H9 (cell line): Measurements from ENCODE around the gene ZNF619. TPM values are rescaled to one million over a fixed set of nuclear protein-coding genes. Genes with fewer than 3 reads are reported as not detected.

Source experiments
- DNase-seq: peaks from one replicate; pipeline ENCODE4 v3.0.0-alpha.2; 2017
- H2AFZ ChIP-seq: one replicate; pipeline ENCODE4 v1.6.1; 2013; ENCODE audit warnings: mild to moderate bottlenecking, low read length, control low read depth, moderate library complexity
- H2AK5ac ChIP-seq: 2 replicates; pipeline ENCODE4 v1.6.1; 2013; ENCODE audit warnings: low read length, control low read depth, mixed read lengths; ENCODE audit not compliant: insufficient read length
- H2BK120ac ChIP-seq: one replicate; pipeline ENCODE4 v1.6.1; 2013; ENCODE audit warnings: low read depth, mild to moderate bottlenecking, low read length, control low read depth, inconsistent platforms; ENCODE audit not compliant: poor library complexity, severe bottlenecking
- H2BK12ac ChIP-seq: 2 replicates; pipeline ENCODE4 v1.6.1; 2013; ENCODE audit warnings: low read length, control low read depth, mixed read lengths, low read depth; ENCODE audit not compliant: insufficient read length
- H2BK15ac ChIP-seq: 2 replicates; pipeline ENCODE4 v1.6.1; 2013; ENCODE audit warnings: low read depth, low read length, control low read depth
- H2BK20ac ChIP-seq: one replicate; pipeline ENCODE4 v1.6.1; 2013; ENCODE audit warnings: low read depth, mild to moderate bottlenecking, low read length, control low read depth, inconsistent platforms; ENCODE audit not compliant: poor library complexity, severe bottlenecking
- H2BK5ac ChIP-seq: 2 replicates; pipeline ENCODE4 v1.6.1; 2013; ENCODE audit warnings: low read length, control low read depth, mixed read lengths; ENCODE audit not compliant: insufficient read length
- H3K14ac ChIP-seq: 2 replicates; pipeline ENCODE4 v1.6.1; 2013; ENCODE audit warnings: low read length, control low read depth; ENCODE audit not compliant: insufficient read depth
- H3K18ac ChIP-seq: 2 replicates; pipeline ENCODE4 v1.6.1; 2013; ENCODE audit warnings: low read depth, mild to moderate bottlenecking, mixed read lengths, low read length, control low read depth; ENCODE audit not compliant: insufficient read length
- H3K23ac ChIP-seq: 2 replicates; pipeline ENCODE4 v1.6.1; 2013; ENCODE audit warnings: low read length, control low read depth, mixed read lengths, low read depth; ENCODE audit not compliant: insufficient read length
- H3K23me2 ChIP-seq: 2 replicates; pipeline ENCODE4 v1.6.1; 2013; ENCODE audit warnings: low read depth, mild to moderate bottlenecking, mixed read lengths, low read length, control low read depth; ENCODE audit not compliant: insufficient read length, poor library complexity, severe bottlenecking
- H3K27ac ChIP-seq: 2 replicates; pipeline ENCODE4 v1.5.1; 2013; ENCODE audit warnings: low read length, control low read depth, mixed read lengths, low read depth; ENCODE audit not compliant: insufficient read length
- H3K27me3 ChIP-seq: 2 replicates; pipeline ENCODE4 v1.6.1; 2013; ENCODE audit warnings: low read length, control low read depth, inconsistent platforms; ENCODE audit not compliant: insufficient read depth
- H3K4ac ChIP-seq: 2 replicates; pipeline ENCODE4 v1.6.1; 2013; ENCODE audit warnings: low read depth, mild to moderate bottlenecking, control low read depth, inconsistent platforms, low read length, moderate library complexity
- H3K4me1 ChIP-seq: 2 replicates; pipeline ENCODE4 v1.6.1; 2013; ENCODE audit warnings: low read length, control low read depth, inconsistent platforms; ENCODE audit not compliant: insufficient read depth
- H3K4me2 ChIP-seq: 2 replicates; pipeline ENCODE4 v1.6.1; 2013; ENCODE audit warnings: low read length, control low read depth, mixed read lengths; ENCODE audit not compliant: insufficient read length, insufficient read depth
- H3K56ac ChIP-seq: 2 replicates; pipeline ENCODE4 v1.6.1; 2013; ENCODE audit warnings: low read depth, mild to moderate bottlenecking, mixed read lengths, low read length, control low read depth; ENCODE audit not compliant: insufficient read length
- H3K79me1 ChIP-seq: 2 replicates; pipeline ENCODE4 v1.6.1; 2013; ENCODE audit warnings: low read depth, mild to moderate bottlenecking, moderate library complexity, low read length, control low read depth, inconsistent platforms; ENCODE audit not compliant: insufficient read depth, poor library complexity, severe bottlenecking
- H3K79me2 ChIP-seq: 2 replicates; pipeline ENCODE4 v1.6.1; 2013; ENCODE audit warnings: low read length, control low read depth, inconsistent platforms; ENCODE audit not compliant: insufficient read depth
- H3K9ac ChIP-seq: 2 replicates; pipeline ENCODE4 v1.6.1; 2013; ENCODE audit warnings: low read length, control low read depth, mixed read lengths; ENCODE audit not compliant: insufficient read length; ENCODE audit errors: extremely low read depth
- H3K9me3 ChIP-seq: one replicate; pipeline ENCODE4 v1.6.1; 2013; ENCODE audit warnings: low read depth, low read length, inconsistent platforms; ENCODE audit not compliant: control insufficient read depth
- H3T11ph ChIP-seq: one replicate; pipeline ENCODE4 v1.6.1; 2013; ENCODE audit warnings: mild to moderate bottlenecking, low read length, control low read depth, inconsistent platforms
- H4K20me1 ChIP-seq: one replicate; pipeline ENCODE4 v1.6.1; 2013; ENCODE audit not compliant: control insufficient read depth, insufficient read length, insufficient read depth
- H4K5ac ChIP-seq: 2 replicates; pipeline ENCODE4 v1.6.1; 2013; ENCODE audit warnings: low read depth, mild to moderate bottlenecking, mixed read lengths, low read length, control low read depth; ENCODE audit not compliant: insufficient read length
- H4K8ac ChIP-seq: replicated peaks from 2 replicates; pipeline ENCODE4 v1.6.1; 2013; ENCODE audit warnings: low read length, control low read depth, mixed read lengths, low read depth; ENCODE audit not compliant: insufficient read length
- H4K91ac ChIP-seq: 2 replicates; pipeline ENCODE4 v1.6.1; 2013; ENCODE audit warnings: low read depth, mild to moderate bottlenecking, moderate library complexity, mixed read lengths, low read length, control low read depth; ENCODE audit not compliant: insufficient read length
- H3K27ac Mint-ChIP-seq, 3 experiments: 2 replicates in 2 of 3; 3 replicates in 1 of 3; pipeline ENCODE4 v1.8.0; 2020 to 2021; ENCODE audit warnings: mixed read lengths in 3 of 3, mild to moderate bottlenecking in 1 of 3, moderate library complexity in 1 of 3
- H3K27me3 Mint-ChIP-seq: 2 replicates; pipeline ENCODE4 v1.8.0; 2021; ENCODE audit warnings: low read depth, mild to moderate bottlenecking, moderate library complexity, mixed read lengths
- H3K36me3 Mint-ChIP-seq, 3 experiments: 2 replicates in 2 of 3; 3 replicates in 1 of 3; pipeline ENCODE4 v1.8.0; 2020 to 2021; ENCODE audit warnings: low read depth in 3 of 3, mixed read lengths in 3 of 3; ENCODE audit not compliant: insufficient read depth in 1 of 3
- H3K4me1 Mint-ChIP-seq, 2 experiments: 2 replicates each; pipeline ENCODE4 v1.8.0; 2020; ENCODE audit warnings: mixed read lengths in 2 of 2
- H3K4me3 Mint-ChIP-seq, 2 experiments: 2 replicates in 1 of 2; 3 replicates in 1 of 2; pipeline ENCODE4 v1.8.0; 2020 to 2021; ENCODE audit warnings: mild to moderate bottlenecking in 2 of 2, mixed read lengths in 2 of 2, moderate library complexity in 1 of 2
- H3K9me3 Mint-ChIP-seq, 2 experiments: 2 replicates in 1 of 2; 3 replicates in 1 of 2; pipeline ENCODE4 v1.8.0; 2020; ENCODE audit warnings: mild to moderate bottlenecking in 2 of 2, mixed read lengths in 2 of 2, moderate library complexity in 1 of 2
- CTCF ChIP-seq: fragments of 200-600 bp; sonication (generic); conservative IDR thresholded peaks from 3 replicates; pipeline ENCODE4 v1.8.0; 2021; ENCODE audit warnings: antibody characterized with exemption, mild to moderate bottlenecking
- total RNA-seq: library from RNA; stranded (reverse); gene quantifications from 2 replicates; pipeline ENCODE4 v1.2.1, GENCODE V29; 2021

The ZNF619 gene
- total RNA-seq, 1 experiment from 2014 or later = 4.8 TPM

DNA sequence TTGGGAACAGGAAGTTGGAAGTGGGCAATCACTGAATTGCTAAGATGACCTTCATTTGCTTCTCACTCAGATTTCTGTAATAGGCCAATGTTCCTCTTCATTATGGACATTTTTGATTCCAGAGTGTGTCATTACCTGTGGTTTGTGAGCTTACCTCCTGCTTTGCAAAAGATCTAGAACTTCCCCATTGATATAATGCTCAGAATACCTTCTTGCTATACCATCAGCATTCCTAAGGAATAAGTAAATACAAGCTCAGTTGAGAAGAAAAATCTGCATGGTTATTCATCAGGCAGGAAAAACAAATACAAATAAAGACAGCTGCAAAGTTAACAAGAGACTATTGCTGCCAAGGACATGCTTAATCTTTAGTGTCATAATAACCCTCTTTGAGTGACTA is 25.4 kb upstream of the ZNF619 start:
- Histone ChIP-seq H3K27ac (no peak overlapping the region), H4K20me1 (no peaks in the 10 kb centered on the region), H3K4ac (no peak overlapping the region), H2BK120ac (no peak overlapping the region), H4K91ac (no peak overlapping the region), H3K18ac (no peak overlapping the region), H3K27me3 (no peaks in the 10 kb centered on the region), H3K4me2 (no peak overlapping the region), H3K14ac (no peak overlapping the region), H3K23me2 (peaks cover 9% of the 10 kb centered on the region), H2BK15ac (no peak overlapping the region), H3K4me1 (0 out of 2 replicates have a peak, but pooled peaks cover 2% of the 10 kb centered on the region), H3K79me1 (no peaks in the 10 kb centered on the region), H4K5ac (no peak overlapping the region), H2AK5ac (no peak overlapping the region), H3T11ph (no peak overlapping the region), H3K9me3 (no peaks in the 10 kb centered on the region), H2BK20ac (no peak overlapping the region), H3K23ac (no peak overlapping the region), H2BK12ac (no peak overlapping the region), H3K9ac (no peak overlapping the region), H2BK5ac (no peak overlapping the region), H4K8ac (no peak overlapping the region), H3K79me2 (no peaks in the 10 kb centered on the region), H3K56ac (no peak overlapping the region), H2AFZ (no peak overlapping the region)
- TF ChIP-seq CTCF = no peak
- no peaks in the 10 kb centered on the region for H3K36me3 Mint-ChIP-seq
- no peaks in the 10 kb centered on the region for H3K9me3 Mint-ChIP-seq
- no peak overlapping the region for H3K27ac Mint-ChIP-seq
- DNase-seq = no peak
- no peak overlapping the region; a peak in 1 of 5 replicates for H3K4me3 Mint-ChIP-seq
- peaks cover 3% of the 10 kb centered on the region; the same call in 1 of the 2 replicates for H3K27me3 Mint-ChIP-seq
- peaks cover 15 to 20% of the 10 kb centered on the region in 2 experiments for H3K4me1 Mint-ChIP-seq
